WTC11 (cell line): ENCODE results near the gene RGS12.

Experiments used
- ATF1 ChIP-seq: sonication (generic); formaldehyde crosslinking; IDR thresholded peaks from 2 replicates; pipeline ENCODE4 v1.8.1; 2023; ENCODE audit warnings: mild to moderate bottlenecking, moderate library complexity, missing genetic modification reagents
- CREB1 ChIP-seq: sonication (generic); formaldehyde crosslinking; IDR thresholded peaks from 2 replicates; pipeline ENCODE4 v1.8.0; 2023; ENCODE audit warnings: mild to moderate bottlenecking, missing genetic modification reagents
- ETV6 ChIP-seq: sonication (generic); formaldehyde crosslinking; IDR thresholded peaks from 2 replicates; pipeline ENCODE4 v1.8.1; 2022; ENCODE audit warnings: mild to moderate bottlenecking, missing genetic modification reagents
- NFE2L1 ChIP-seq: sonication (generic); formaldehyde crosslinking; IDR thresholded peaks from 2 replicates; pipeline ENCODE4 v1.8.1; 2023; ENCODE audit warnings: missing genetic modification reagents
- TEAD4 ChIP-seq: sonication (generic); formaldehyde crosslinking; IDR thresholded peaks from 2 replicates; pipeline ENCODE4 v1.8.0; 2022; ENCODE audit warnings: mild to moderate bottlenecking, missing genetic modification reagents
- ZNF263 ChIP-seq: sonication (generic); formaldehyde crosslinking; IDR thresholded peaks from 2 replicates; pipeline ENCODE4 v1.8.1; 2022; ENCODE audit warnings: low read depth, mild to moderate bottlenecking, moderate library complexity, missing genetic modification reagents
- TF ChIP-seq, protein P1 (sequence below): fragments of 200-600 bp; IDR thresholded peaks from 2 replicates; pipeline ENCODE4 v1.8.0; 2022; ENCODE audit warnings: antibody characterized with exemption
- TF ChIP-seq, protein P2 (sequence below): sonication (generic); formaldehyde crosslinking; IDR thresholded peaks from 2 replicates; pipeline ENCODE4 v1.8.0; 2022; ENCODE audit warnings: mild to moderate bottlenecking, missing genetic modification reagents
- TF ChIP-seq, protein P3 (sequence below): sonication (generic); formaldehyde crosslinking; IDR thresholded peaks from 2 replicates; pipeline ENCODE4 v1.8.0; 2022; ENCODE audit warnings: mild to moderate bottlenecking, missing genetic modification reagents
- TF ChIP-seq, protein P4 (sequence below): sonication (generic); formaldehyde crosslinking; IDR thresholded peaks from 2 replicates; pipeline ENCODE4 v1.8.0; 2022; ENCODE audit warnings: mild to moderate bottlenecking, missing genetic modification reagents

DNA sequence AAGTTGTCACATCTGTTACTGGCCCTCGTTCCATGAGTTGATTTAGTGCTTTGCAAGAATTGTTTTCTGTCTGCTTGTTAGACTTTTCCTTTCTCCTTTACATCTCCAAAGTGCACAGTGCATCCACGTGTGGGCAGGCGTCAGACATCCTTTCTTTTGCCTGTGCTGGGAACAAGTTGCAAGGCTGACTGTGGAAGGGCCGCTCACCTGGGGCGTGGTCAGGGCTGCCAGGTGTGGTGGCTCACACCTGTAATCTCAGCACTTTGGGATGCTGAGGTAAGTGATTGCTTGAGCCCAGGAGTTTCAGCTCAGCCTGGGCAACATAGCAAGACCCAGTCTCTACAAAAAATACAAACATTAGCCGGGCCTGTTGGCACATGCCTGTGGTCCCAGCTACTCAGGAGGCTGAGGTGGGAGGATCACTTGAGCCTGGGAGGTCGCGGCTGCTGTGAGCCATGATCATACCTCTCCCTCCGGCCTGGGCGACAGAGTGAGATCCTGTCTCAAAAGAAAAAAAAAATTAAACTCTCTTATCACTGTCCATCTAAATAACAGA is 46.2 kb downstream of the RGS12 start:
- TF ChIP-seq, protein P1, sequence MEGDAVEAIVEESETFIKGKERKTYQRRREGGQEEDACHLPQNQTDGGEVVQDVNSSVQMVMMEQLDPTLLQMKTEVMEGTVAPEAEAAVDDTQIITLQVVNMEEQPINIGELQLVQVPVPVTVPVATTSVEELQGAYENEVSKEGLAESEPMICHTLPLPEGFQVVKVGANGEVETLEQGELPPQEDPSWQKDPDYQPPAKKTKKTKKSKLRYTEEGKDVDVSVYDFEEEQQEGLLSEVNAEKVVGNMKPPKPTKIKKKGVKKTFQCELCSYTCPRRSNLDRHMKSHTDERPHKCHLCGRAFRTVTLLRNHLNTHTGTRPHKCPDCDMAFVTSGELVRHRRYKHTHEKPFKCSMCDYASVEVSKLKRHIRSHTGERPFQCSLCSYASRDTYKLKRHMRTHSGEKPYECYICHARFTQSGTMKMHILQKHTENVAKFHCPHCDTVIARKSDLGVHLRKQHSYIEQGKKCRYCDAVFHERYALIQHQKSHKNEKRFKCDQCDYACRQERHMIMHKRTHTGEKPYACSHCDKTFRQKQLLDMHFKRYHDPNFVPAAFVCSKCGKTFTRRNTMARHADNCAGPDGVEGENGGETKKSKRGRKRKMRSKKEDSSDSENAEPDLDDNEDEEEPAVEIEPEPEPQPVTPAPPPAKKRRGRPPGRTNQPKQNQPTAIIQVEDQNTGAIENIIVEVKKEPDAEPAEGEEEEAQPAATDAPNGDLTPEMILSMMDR: no peak
- TF ChIP-seq, protein P2, sequence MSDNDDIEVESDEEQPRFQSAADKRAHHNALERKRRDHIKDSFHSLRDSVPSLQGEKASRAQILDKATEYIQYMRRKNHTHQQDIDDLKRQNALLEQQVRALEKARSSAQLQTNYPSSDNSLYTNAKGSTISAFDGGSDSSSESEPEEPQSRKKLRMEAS (CRISPR knock-in tag): no peak
- TF ChIP-seq ETV6 (CRISPR knock-in tag) (no peak), CREB1 (no peak), ATF1 (CRISPR knock-in tag) (no peak), ZNF263 (CRISPR knock-in tag) (no peak), TEAD4 (CRISPR knock-in tag) (no peak), NFE2L1 (no peak)
- TF ChIP-seq, protein P3, sequence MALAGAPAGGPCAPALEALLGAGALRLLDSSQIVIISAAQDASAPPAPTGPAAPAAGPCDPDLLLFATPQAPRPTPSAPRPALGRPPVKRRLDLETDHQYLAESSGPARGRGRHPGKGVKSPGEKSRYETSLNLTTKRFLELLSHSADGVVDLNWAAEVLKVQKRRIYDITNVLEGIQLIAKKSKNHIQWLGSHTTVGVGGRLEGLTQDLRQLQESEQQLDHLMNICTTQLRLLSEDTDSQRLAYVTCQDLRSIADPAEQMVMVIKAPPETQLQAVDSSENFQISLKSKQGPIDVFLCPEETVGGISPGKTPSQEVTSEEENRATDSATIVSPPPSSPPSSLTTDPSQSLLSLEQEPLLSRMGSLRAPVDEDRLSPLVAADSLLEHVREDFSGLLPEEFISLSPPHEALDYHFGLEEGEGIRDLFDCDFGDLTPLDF (CRISPR knock-in tag): no peak
- TF ChIP-seq, protein P4, sequence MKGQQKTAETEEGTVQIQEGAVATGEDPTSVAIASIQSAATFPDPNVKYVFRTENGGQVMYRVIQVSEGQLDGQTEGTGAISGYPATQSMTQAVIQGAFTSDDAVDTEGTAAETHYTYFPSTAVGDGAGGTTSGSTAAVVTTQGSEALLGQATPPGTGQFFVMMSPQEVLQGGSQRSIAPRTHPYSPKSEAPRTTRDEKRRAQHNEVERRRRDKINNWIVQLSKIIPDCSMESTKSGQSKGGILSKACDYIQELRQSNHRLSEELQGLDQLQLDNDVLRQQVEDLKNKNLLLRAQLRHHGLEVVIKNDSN (CRISPR knock-in tag): no peak
